ENCODE data around the gene APH1B. TPM values are rescaled to one million over a fixed set of nuclear protein-coding genes. Genes with fewer than 3 reads are reported as not detected.
"Not testable (repeated sequence)": the region's sequence is repeated elsewhere in the genome, so short reads cannot be mapped to it uniquely, and the experiment has no call there.

The APH1B gene
- polyA plus RNA-seq, 10 donors, result 8.8 to 14.8 (median 12.1) TPM

- no peak for DNase-seq
These were observed 15.4 kb downstream of the APH1B start for GRCh38 chr15:63292771-63293170.

GRCh38 chr15:63294359-63294758, 17.0 kb downstream of the APH1B start:
- no peak for DNase-seq

GRCh38 chr15:63295341-63295740, 17.9 kb downstream of the APH1B start:
- no peak for DNase-seq

DNA sequence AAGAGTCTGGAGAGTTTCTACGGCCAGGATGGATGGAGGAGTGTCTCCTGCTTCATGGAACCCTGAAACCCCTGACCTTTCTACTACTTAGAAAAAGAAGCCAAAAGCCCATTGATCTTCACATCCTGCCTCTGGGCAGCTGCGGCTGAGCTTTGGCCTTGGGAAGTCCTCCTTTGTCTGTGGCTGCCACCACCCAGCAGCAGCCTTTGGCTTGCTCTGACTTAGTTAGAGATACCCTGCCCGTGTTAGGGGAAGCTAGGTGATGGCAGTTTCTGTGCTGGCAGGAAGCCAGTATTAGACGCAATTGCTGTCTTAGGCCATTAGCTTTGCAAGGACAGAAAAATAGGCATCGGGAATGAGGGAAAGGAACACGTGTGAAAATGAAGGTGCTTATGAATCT, 18.8 kb downstream of the APH1B start:
- DNase-seq, result no peak

DNA sequence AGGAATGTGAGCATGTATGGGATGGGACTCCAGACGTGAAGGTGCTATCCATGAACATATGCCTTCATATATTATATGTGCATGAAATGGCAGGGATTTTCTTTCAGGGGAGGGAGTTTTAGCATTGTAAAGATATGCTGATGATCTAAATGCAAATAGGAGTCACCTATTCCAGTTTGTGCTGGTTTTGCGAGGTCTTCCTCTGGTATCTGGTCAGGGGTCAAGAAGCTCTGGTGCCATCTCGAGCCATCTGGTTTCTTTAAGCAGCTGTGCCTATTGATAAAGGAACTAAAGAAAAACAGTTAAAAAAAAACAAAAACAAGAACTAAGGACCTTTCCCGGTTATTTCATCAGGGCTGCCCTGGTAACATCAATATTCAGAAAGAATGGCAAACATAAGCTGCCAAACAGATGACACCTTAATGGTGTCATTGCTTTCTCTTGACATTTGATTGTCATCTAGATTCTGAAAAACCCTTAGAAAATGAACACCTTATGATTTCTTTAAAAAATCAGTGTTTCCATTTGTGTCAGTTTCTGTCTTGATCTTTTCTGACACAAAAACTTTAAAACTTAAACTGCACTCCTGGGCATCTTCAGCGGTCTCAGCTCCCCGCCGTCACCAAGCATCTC, 22.7 kb downstream of the APH1B start:
- DNase-seq, result no peak

GRCh38 chr15:63301088-63301487, 23.7 kb downstream of the APH1B start:
- DNase-seq, result no peak

DNA sequence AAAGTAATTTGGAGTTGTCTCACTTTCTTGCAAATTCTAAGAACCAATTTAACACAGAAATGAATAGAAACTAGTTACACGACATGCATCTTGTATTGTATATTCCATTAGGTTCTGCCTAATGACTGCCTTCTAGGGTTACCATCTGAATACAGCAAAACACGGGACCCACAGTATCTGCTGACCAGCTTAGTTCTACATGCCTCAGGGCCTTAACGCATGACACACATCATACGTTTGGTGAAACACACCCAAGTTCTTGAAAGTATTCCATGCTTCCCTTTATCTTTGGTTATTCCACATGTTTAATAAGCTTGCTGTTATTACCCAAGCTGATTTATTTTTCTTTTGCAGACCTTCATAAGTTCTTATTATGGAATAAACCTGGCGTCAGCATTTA, 27.9 kb downstream of the APH1B start:
- no peak for DNase-seq

DNA sequence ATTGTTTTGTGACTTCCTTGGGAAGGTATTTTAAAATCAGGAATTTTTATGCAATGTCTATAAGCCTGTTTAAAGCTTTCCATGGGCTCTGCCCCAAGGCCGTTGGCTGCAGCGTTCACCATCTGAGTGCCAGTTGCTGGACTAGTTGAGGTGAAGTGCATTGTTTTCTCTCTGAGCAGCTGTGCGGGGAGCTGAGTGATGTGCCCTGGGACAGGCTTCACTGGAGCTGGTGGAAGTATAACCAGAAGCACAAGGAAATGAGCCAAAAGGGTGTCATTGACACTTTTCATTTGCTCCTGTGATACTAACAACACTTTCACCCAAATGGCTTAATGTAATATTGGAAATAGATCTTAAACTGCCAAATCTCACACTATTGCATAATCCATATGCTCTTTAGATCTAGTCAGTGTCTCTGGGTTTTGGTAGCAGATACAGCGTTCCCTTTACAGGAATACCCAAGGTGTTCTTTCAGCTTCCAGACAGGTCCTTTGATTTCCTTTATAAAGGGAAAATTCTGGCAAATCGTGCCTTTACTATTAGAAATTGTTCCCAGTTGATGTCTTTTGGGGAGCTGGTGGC, 29.2 kb downstream of the APH1B start:
- no peak for DNase-seq

GRCh38 chr15:63308491-63308890, 31.1 kb downstream of the APH1B start:
- no peak for DNase-seq

GRCh38 chr15:63308947-63309346, 31.5 kb downstream of the APH1B start:
- no peak for DNase-seq

- no peak for DNase-seq
These were observed 33.2 kb downstream of the APH1B start for GRCh38 chr15:63310646-63311045.

DNA sequence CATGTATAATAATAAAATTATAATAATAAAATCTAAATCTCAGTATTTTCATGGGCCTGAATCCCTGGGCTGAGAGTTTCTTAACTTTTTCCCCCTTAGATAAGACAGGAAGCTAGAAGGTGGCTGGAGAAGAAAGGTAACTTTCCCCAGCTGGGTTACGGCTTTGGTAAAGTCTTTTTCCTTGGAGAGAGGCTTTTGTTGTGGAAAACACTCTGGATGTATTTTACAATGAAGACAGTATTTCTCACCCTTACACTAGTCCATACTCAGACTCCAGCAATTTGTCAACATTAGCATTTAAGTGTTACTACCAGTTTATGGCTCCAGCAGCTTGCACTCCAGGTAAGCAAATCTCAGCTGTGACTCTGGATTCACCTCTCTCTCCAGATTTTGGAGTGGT, 34.9 kb downstream of the APH1B start:
- DNase-seq, result no peak

- no peak for DNase-seq
These were observed 36.4 kb downstream of the APH1B start for GRCh38 chr15:63313825-63314224.

GRCh38 chr15:63314409-63314808, 37.0 kb downstream of the APH1B start:
- no peak for DNase-seq

DNA sequence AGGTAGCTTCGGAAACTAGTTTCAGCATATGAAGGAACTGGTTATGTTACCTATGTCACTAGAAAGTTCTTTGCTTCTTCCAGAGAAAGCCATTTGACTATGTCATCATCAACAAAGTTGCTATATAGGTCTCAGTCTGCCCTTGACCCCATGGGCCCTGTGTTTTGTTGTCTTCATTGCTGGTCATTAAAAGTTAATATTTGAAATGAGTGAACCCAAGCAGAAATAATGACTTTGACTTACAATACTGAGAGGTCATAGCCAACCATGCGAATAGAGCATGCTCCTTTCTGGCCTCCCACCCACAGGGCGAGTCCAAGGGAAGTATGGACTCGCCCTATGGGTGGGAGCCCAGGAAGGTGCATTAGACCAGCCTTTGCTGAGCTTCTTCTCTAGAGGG, 40.9 kb downstream of the APH1B start:
- no peak for DNase-seq

GRCh38 chr15:63319065-63319464, 41.7 kb downstream of the APH1B start:
- no peak for DNase-seq

- not testable (repeated sequence) for DNase-seq
These were observed 43.0 kb downstream of the APH1B start for GRCh38 chr15:63320446-63320845.

DNA sequence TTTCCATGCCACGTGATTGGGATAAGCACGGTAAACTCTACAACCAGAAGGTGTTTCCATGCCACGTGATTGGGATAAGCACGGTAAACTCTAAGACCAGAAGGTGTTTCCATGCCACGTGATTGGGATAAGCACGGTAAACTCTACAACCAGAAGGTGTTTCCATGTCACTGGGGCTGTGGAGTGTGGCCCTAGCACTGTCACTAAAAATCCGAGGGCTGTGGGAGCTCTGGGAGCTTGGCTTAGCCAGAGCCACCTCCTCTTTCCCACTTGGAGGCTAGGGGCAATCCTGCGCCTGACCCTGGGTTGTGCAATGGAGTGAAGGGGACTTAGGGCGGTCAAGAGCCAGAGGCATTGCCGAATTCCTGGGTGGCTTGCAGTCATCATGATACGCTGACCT, 43.6 kb downstream of the APH1B start:
- not testable (repeated sequence) for DNase-seq

DNA sequence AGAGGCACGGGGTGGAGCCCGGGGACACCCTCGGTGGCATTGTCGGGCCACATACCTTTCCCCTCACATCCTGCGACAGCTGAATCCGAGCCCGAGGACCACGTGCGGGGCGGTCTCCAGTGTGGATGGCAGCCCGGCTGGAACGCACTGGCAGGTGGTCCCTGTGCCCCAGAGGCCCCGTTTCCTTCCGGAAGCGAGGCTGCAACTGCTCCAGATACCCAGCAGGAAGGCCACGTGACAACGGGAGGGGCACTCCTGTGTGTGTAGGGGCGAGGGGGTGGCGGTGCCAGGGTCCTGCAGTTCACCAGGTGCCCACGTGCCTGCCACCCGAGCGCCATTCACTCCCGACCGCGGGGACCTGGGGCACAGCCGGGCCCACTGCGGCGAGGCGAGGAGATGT, 44.1 kb downstream of the APH1B start:
- DNase-seq, result no peak

- DNase-seq, result peak in 1 of 3 donors; percentile 47
These were observed 45.1 kb downstream of the APH1B start for GRCh38 chr15:63322541-63322940.

DNA sequence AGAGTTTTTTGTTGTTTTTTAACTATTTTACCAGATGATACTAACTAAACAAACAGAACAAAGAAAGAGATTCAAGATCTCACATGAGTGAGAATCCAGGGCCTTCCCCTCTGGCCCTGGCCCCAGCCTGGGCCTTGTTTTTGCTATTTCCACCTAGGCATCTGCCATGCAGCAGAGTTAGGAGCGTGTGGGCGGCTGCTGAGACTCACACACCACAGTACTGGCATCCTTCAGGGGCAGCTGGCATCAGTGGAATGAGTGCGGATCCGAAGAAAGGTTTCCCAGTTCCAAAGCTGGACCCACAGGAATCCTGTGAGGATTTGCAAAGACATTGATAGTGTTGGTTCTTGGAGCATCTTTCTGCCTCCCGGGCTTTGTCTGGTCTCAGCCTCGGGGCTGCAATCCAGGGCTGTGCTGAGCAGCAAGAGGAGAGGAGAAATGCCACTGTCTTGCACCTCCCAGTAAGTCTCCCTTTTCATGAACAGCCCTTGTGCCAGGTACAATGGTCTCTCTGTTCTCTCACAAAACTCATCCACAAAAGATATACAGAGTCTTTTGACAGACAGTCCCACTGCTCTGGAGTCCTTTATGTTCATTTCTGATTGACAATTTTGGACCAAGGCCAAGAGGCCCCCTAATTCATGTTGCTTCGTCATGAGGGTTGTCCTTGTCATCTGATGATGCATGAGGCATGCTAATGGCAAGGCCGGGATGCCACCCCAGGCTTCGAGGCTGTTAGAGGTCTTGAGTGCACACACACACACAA, 46.6 kb downstream of the APH1B start:
- no peak for DNase-seq

GRCh38 chr15:63324770-63325169, 47.4 kb downstream of the APH1B start:
- DNase-seq, result no peak
